GM12878 (cell line): ENCODE results near the gene PDE6C.

Source experiments
- BMI1 ChIP-seq: fragments of 450-650 bp; IDR thresholded peaks from 2 replicates; pipeline ENCODE4 v1.6.1; 2016; ENCODE audit warnings: mild to moderate bottlenecking, moderate library complexity, borderline replicate concordance
- CTCF ChIP-seq, 3 experiments: IDR thresholded peaks in 2 of 3; conservative IDR thresholded peaks in 1 of 3; 2 replicates each; pipeline ENCODE4 v1.5.1; 2011; ENCODE audit warnings: low read depth in 3 of 3, low read length in 3 of 3, mild to moderate bottlenecking in 3 of 3, control low read depth in 2 of 3, moderate library complexity in 2 of 3, inconsistent platforms in 1 of 3, mixed read lengths in 1 of 3; ENCODE audit not compliant: control insufficient read depth in 2 of 3, insufficient read depth in 1 of 3; ENCODE audit errors: extremely low read depth in 1 of 3
- EGR1 ChIP-seq, 2 experiments: IDR thresholded peaks; 1 replicate in 1 of 2; 2 replicates in 1 of 2; pipeline ENCODE4 v1.6.1; 2011 to 2012; ENCODE audit warnings: low read depth in 2 of 2, low read length in 2 of 2, borderline replicate concordance in 1 of 2, mild to moderate bottlenecking in 1 of 2, moderate library complexity in 1 of 2
- EZH2 ChIP-seq: IDR thresholded peaks from 2 replicates; pipeline ENCODE4 v1.6.1; 2012; ENCODE audit warnings: low read depth, mild to moderate bottlenecking, control low read depth, inconsistent platforms, low read length, borderline replicate concordance; ENCODE audit not compliant: control insufficient read depth
- PML ChIP-seq: IDR thresholded peaks from 2 replicates; pipeline ENCODE4 v1.6.1; 2012; ENCODE audit warnings: low read length, inconsistent platforms
- POLR2A ChIP-seq: IDR thresholded peaks from 2 replicates; pipeline ENCODE4 v1.6.1; 2011; ENCODE audit warnings: low read depth, mild to moderate bottlenecking, low read length
- YBX1 ChIP-seq: fragments of 450-650 bp; IDR thresholded peaks from 2 replicates; pipeline ENCODE4 v1.6.1; 2016; ENCODE audit warnings: antibody characterized with exemption

- no peak for TF ChIP-seq YBX1
- no peak for TF ChIP-seq POLR2A
- no peak for TF ChIP-seq EGR1 (IDR thresholded peaks at IDR 0.05; ENCODE audit: borderline replicate concordance in 1 of 2, low read depth in 2 of 2, low read length in 2 of 2)
- no peak for TF ChIP-seq PML
- peak in 1 of 3 experiments; percentile 15; a peak in 2 of 6 replicates for TF ChIP-seq CTCF (IDR thresholded peaks at IDR 0.05 in 2 of 3, conservative IDR thresholded peaks at IDR 0.05 in 1 of 3; ENCODE audit: control insufficient read depth in 2 of 3, extremely low read depth in 1 of 3, insufficient read depth in 1 of 3, low read depth in 3 of 3, low read length in 3 of 3)
- no peak for TF ChIP-seq EZH2
- TF ChIP-seq BMI1 = no peak
Observed at GRCh38 chr10:93697207-93697606, 84.9 kb downstream of the PDE6C start.
